ENCODE measurements around the gene APOC3. TPM values are rescaled to one million over a fixed set of nuclear protein-coding genes. Genes with fewer than 3 reads are reported as not detected.
A peak's percentile ranks its signal among the peaks of the same experiment; 100 is the strongest.

The APOC3 gene
- total and polyA plus RNA-seq, 2 of the 4 experiments (the other 2 are of a cell fraction): not detected

DNA sequence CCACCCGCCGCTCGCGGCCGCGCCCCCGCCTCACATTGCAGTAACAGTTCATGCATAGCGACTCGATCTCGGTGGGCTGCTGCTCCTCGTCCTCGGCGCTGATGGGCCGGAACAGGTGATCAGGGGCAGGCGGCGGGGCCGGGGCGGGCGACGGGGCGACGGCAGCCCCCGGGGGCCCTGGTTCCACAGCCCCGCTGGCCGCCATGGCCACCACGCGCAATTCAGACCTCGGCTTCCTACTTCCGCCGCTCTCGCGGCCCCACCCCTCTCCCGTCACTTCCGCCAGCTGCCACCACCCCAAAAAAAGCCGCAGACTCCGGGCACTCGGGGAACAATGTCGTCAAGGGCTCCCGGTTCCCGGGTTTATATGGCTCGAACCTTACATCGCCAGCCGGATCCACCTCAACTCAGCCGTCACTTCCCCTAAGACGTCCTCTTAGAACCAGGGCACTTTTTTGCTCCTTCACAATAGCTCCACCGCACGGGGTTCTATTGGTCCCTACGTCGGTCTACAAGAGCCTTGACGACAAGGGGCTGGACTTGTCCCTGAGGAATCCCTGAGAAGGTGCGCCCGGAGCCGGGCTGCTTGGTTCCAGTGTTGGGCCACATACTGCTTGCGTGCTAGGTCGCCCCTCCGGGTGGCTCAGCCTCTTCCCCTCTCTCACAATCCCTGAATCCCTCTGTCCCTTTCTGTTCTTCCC lies 41.8 kb upstream of the APOC3 start, which contains the start of gene ZPR1:
TSS of gene ZPR1 (minus strand) at position 238 of the 701 bp plus-strand sequence. CDS start at position 205, 33 bp downstream.
- dilution Hi-C loops (cut with HindIII; ENCODE audit: low sequenced_read_pairs, unreplicated experiment): no loop called here
- Histone ChIP-seq H3K4ac (ENCODE audit: low read depth, low read length) (peak within 1 kb of the TSS; percentile 92), H2AK9ac (replicated peaks; ENCODE audit: low read depth, low read length, poor library complexity) (peak within 1 kb of the TSS; percentile 92), H4K8ac (ENCODE audit: low read depth in 2 of 2, low read length in 2 of 2) (peak within 1 kb of the TSS; percentile 96 to 98), H3K4me2 (ENCODE audit: low read depth, low read length) (peak within 1 kb of the TSS; percentile 97), H3K23ac (ENCODE audit: low read depth, low read length) (peak within 1 kb of the TSS; percentile 93), H3K36me3 (ENCODE audit: control insufficient read depth, insufficient read depth, low read length) (peaks cover 28% of the 10 kb centered on the region), H4K20me1 (ENCODE audit: insufficient read depth, low read length) (0 out of 2 replicates have a peak, but pooled peaks cover 4% of the 10 kb centered on the region), H3K9me3 (ENCODE audit: control insufficient read depth, insufficient read depth, low read length) (no peaks in the 10 kb centered on the region), H2BK120ac (ENCODE audit: low read depth, low read length) (peak within 1 kb of the TSS; percentile 88), H3K9ac (ENCODE audit: low read depth, low read length) (peak within 1 kb of the TSS; percentile 94), H2AFZ (replicated peaks; ENCODE audit: low read length, poor library complexity) (peak within 1 kb of the TSS; percentile 95), H3K56ac (ENCODE audit: extremely low read depth, insufficient read depth, low read length) (peak within 1 kb of the TSS; percentile 87), H2BK5ac (ENCODE audit: low read depth, low read length, poor library complexity, severe bottlenecking) (peak within 1 kb of the TSS; percentile 75), H3K18ac (ENCODE audit: low read depth, low read length) (peak within 1 kb of the TSS; percentile 86), H3K4me3 (ENCODE audit: insufficient read depth, low read depth, low read length) (peak within 1 kb of the TSS; percentile 67), H2AK5ac (ENCODE audit: low read depth, low read length) (peak within 1 kb of the TSS; percentile 89), H2BK15ac (ENCODE audit: low read depth, low read length) (peak within 1 kb of the TSS; percentile 30; the same call in 1 of the 3 replicates), H3K27me3 (ENCODE audit: control insufficient read depth, insufficient read depth, low read length) (no peaks in the 10 kb centered on the region), H3K27ac (ENCODE audit: insufficient read depth, low read length) (peak within 1 kb of the TSS; percentile 81), H3K4me1 (ENCODE audit: control insufficient read depth, insufficient read depth, low read length) (peaks cover 8% of the 10 kb centered on the region), H3K79me1 (ENCODE audit: low read depth in 1 of 2, low read length in 2 of 2) (peaks cover 39 to 53% of the 10 kb centered on the region in 2 experiments), H2BK20ac (ENCODE audit: low read depth, low read length) (no peak within 1 kb of the TSS; the same call in 1 of the 2 replicates), H4K5ac (ENCODE audit: low read depth, low read length) (peak within 1 kb of the TSS; percentile 93), H3K9me1 (ENCODE audit: insufficient read depth, low read length) (peaks cover 21% of the 10 kb centered on the region; the same call in 1 of the 2 replicates), H4K91ac (ENCODE audit: insufficient read depth, low read depth, low read length) (peak within 1 kb of the TSS; percentile 75), H3K14ac (replicated peaks; ENCODE audit: low read depth, low read length) (peak within 1 kb of the TSS; percentile 99)
- CTCF ChIA-PET: interaction anchor here (0.5 to 1.3 kb wide), 2 partner anchors 48 to 209 kb away, joined by 3 to 5 read pairs; no protein-coding TSS in a partner anchor
- ATAC-seq (ENCODE audit: low read depth): peak; percentile 88
- WGBS, 2 experiments (ENCODE audit: extremely low coverage in 2 of 2, insufficient read length in 1 of 2): 4% methylated on average over 13 of the region's 56 CpGs; no CpG with 5 or more reads in 1 of the 2 experiments
- DNase-seq: peak; percentile 56
- intact Hi-C loops (cut with micrococcal nuclease): loop anchor here (1.0 kb wide), 1 partner anchor 48 kb away; no protein-coding TSS in a partner anchor
- BruUV-seq (replicated peaks): no TSS peak
- in situ Hi-C loops (cut with MboI; ENCODE audit: low sequenced_read_pairs): loop anchor here (5.0 kb wide), 1 partner anchor 444 kb away; the partner anchor contains the start of genes PCSK7 and RNF214
- TF ChIP-seq, protein P1, sequence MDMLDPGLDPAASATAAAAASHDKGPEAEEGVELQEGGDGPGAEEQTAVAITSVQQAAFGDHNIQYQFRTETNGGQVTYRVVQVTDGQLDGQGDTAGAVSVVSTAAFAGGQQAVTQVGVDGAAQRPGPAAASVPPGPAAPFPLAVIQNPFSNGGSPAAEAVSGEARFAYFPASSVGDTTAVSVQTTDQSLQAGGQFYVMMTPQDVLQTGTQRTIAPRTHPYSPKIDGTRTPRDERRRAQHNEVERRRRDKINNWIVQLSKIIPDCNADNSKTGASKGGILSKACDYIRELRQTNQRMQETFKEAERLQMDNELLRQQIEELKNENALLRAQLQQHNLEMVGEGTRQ (IDR thresholded peaks at IDR 0.05; ENCODE audit: low read depth, low read length): no peak
- peak; percentile 59; the same call in 1 of the 2 replicates for TF ChIP-seq MAZ (IDR thresholded peaks at IDR 0.05; ENCODE audit: borderline replicate concordance, low read depth, low read length)
- TF ChIP-seq, protein P2, sequence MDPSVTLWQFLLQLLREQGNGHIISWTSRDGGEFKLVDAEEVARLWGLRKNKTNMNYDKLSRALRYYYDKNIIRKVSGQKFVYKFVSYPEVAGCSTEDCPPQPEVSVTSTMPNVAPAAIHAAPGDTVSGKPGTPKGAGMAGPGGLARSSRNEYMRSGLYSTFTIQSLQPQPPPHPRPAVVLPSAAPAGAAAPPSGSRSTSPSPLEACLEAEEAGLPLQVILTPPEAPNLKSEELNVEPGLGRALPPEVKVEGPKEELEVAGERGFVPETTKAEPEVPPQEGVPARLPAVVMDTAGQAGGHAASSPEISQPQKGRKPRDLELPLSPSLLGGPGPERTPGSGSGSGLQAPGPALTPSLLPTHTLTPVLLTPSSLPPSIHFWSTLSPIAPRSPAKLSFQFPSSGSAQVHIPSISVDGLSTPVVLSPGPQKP (IDR thresholded peaks at IDR 0.05; ENCODE audit: borderline replicate concordance, low read depth, low read length): no peak
- TF ChIP-seq RCOR1 (IDR thresholded peaks at IDR 0.05; ENCODE audit: insufficient replicate concordance, low read length): no peak
- peak; percentile 91 for TF ChIP-seq MXI1 (IDR thresholded peaks at IDR 0.05; ENCODE audit: borderline replicate concordance, low read depth, low read length)
- peak; percentile 85 for TF ChIP-seq POLR2A (IDR thresholded peaks at IDR 0.05; ENCODE audit: low read depth, low read length)
- no peak for TF ChIP-seq RAD21 (IDR thresholded peaks at IDR 0.05; ENCODE audit: low read length)
- TF ChIP-seq CHD1 (IDR thresholded peaks at IDR 0.05; ENCODE audit: low read depth, low read length): 0 out of 2 replicates have a peak, but pooled peaks have one; percentile 32
- POLR2A ChIA-PET (ENCODE audit: unreplicated experiment): no interaction called here
